Loucy (cell line): ENCODE results near the gene CDHR2.
"Not testable (repeated sequence)": the region's sequence is repeated elsewhere in the genome, so short reads cannot be mapped to it uniquely, and the experiment has no call there.

Source experiments
- H2AFZ ChIP-seq: fragments of 200-600 bp; sonication (generic); 2 replicates; pipeline ENCODE4 v1.6.0; 2016; ENCODE audit warnings: antibody characterized with exemption, mild to moderate bottlenecking, low read length, moderate library complexity
- H3F3A ChIP-seq: fragments of 200-600 bp; 2 replicates; pipeline ENCODE4 v1.6.0; 2016; ENCODE audit warnings: antibody characterized with exemption, low read depth, mild to moderate bottlenecking
- H3K27me3 ChIP-seq: fragments of 200-600 bp; sonication (generic); 2 replicates; pipeline ENCODE4 v1.6.1; 2014; ENCODE audit warnings: low read length, mild to moderate bottlenecking; ENCODE audit not compliant: insufficient read depth, poor library complexity, severe bottlenecking
- H3K36me3 ChIP-seq: fragments of 200-600 bp; sonication (generic); 2 replicates; pipeline ENCODE4 v1.6.1; 2016; ENCODE audit warnings: low read length; ENCODE audit not compliant: insufficient read depth
- H3K4me1 ChIP-seq: fragments of 200-600 bp; sonication (generic); 2 replicates; pipeline ENCODE4 v1.5.1; 2014; ENCODE audit warnings: low read length, mild to moderate bottlenecking; ENCODE audit not compliant: insufficient read depth, poor library complexity, severe bottlenecking
- H3K4me2 ChIP-seq: fragments of 200-600 bp; sonication (generic); 2 replicates; pipeline ENCODE4 v1.6.0; 2014; ENCODE audit warnings: antibody characterized with exemption, low read length, low read depth, mild to moderate bottlenecking; ENCODE audit not compliant: poor library complexity, severe bottlenecking
- H3K4me3 ChIP-seq: fragments of 200-600 bp; sonication (generic); 2 replicates; pipeline ENCODE4 v1.5.1; 2014; ENCODE audit warnings: low read length, mild to moderate bottlenecking, mixed read lengths; ENCODE audit not compliant: poor library complexity, severe bottlenecking
- H3K79me2 ChIP-seq: fragments of 200-600 bp; sonication (generic); 2 replicates; pipeline ENCODE4 v1.6.1; 2014; ENCODE audit warnings: low read length; ENCODE audit not compliant: insufficient read depth
- H3K9ac ChIP-seq: fragments of 200-600 bp; sonication (generic); 2 replicates; pipeline ENCODE4 v1.6.0; 2014; ENCODE audit warnings: mild to moderate bottlenecking, low read depth, low read length, moderate library complexity; ENCODE audit not compliant: poor library complexity, severe bottlenecking
- H3K9me2 ChIP-seq: fragments of 200-600 bp; sonication (generic); replicated peaks from 2 replicates; pipeline ENCODE4 v1.6.1; 2016; ENCODE audit warnings: low read depth, low read length, mixed read lengths
- H3K9me3 ChIP-seq: fragments of 200-600 bp; sonication (generic); 2 replicates; pipeline ENCODE4 v1.6.1; 2014; ENCODE audit warnings: mild to moderate bottlenecking, antibody characterized with exemption, low read length, low read depth; ENCODE audit not compliant: insufficient read depth
- H4K20me1 ChIP-seq: fragments of 200-600 bp; sonication (generic); 2 replicates; pipeline ENCODE4 v1.6.0; 2014; ENCODE audit warnings: antibody characterized with exemption, low read length, mild to moderate bottlenecking; ENCODE audit not compliant: insufficient read depth, poor library complexity, severe bottlenecking
- EZH2phosphoT487 ChIP-seq: fragments of 200-600 bp; IDR thresholded peaks from 2 replicates; pipeline ENCODE4 v1.6.1; 2018; ENCODE audit warnings: antibody characterized with exemption, mild to moderate bottlenecking, moderate library complexity, borderline replicate concordance
- TF ChIP-seq, protein P1 (sequence below): fragments of 200-600 bp; sonication (generic); conservative IDR thresholded peaks from 2 replicates; pipeline ENCODE4 v1.5.1; 2014; ENCODE audit warnings: mild to moderate bottlenecking, antibody characterized with exemption, low read length

CDHR2 gene

DNA sequence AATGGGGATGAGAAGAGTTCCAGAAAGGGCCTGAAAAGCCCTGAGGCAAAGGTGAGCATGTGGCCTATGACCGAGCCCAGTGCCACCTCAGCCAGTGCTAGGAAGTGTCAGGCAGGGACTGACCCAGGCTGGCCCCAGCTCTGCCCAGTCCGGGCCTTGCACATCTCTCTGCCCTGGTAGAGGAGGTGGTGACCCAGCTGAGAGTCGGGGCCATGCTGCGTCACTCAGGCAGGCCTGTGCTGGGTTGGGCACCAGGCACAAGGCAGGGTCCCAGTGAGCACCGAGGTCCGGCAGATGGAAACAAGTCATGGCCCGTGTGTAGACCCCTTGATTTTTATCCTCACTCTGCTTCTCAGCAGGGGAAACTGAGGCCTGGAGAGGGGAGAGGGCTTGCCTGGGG lies 729 bp downstream of the CDHR2 start:
- TF ChIP-seq EZH2phosphoT487, result no peak
- TF ChIP-seq, protein P1, sequence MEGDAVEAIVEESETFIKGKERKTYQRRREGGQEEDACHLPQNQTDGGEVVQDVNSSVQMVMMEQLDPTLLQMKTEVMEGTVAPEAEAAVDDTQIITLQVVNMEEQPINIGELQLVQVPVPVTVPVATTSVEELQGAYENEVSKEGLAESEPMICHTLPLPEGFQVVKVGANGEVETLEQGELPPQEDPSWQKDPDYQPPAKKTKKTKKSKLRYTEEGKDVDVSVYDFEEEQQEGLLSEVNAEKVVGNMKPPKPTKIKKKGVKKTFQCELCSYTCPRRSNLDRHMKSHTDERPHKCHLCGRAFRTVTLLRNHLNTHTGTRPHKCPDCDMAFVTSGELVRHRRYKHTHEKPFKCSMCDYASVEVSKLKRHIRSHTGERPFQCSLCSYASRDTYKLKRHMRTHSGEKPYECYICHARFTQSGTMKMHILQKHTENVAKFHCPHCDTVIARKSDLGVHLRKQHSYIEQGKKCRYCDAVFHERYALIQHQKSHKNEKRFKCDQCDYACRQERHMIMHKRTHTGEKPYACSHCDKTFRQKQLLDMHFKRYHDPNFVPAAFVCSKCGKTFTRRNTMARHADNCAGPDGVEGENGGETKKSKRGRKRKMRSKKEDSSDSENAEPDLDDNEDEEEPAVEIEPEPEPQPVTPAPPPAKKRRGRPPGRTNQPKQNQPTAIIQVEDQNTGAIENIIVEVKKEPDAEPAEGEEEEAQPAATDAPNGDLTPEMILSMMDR, result no peak
- Histone ChIP-seq H3K9ac (no peak overlapping the region), H3K9me2 (no peaks in the 10 kb centered on the region), H3K36me3 (no peaks in the 10 kb centered on the region), H3K4me2 (no peak overlapping the region), H3K27me3 (no peaks in the 10 kb centered on the region), H3K9me3 (no peaks in the 10 kb centered on the region), H3F3A (no peaks in the 10 kb centered on the region), H4K20me1 (no peaks in the 10 kb centered on the region), H3K79me2 (peaks cover 9% of the 10 kb centered on the region; the same call in 1 of the 2 replicates), H3K4me1 (no peaks in the 10 kb centered on the region), H2AFZ (no peak overlapping the region), H3K4me3 (no peak overlapping the region)

DNA sequence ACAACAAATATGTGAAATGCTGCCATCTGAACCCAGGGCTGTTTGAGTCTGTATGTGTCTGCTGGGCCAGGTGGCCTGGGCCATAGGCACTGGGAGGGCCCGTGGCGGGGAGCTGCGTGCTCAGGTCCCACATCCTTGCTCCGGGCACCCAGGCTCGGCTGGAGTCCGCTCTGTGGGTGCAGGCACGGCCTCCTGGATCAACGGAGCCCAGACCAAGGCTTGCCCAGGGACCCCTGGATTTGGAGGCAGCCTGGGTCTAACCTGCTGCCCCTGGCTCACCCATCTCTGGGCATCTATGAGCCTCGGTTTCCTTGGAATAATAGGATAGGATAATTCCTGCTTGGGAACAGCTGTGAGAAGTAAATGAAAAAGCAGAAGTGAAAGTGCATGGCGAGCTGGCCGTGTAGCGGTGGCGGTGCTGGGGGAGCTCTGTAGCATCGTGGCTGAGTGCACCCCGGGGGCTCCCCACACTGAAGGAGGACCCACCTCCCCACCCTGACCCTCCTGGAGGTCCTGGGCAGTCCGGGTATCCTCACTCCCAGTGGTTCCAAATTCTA lies 1.2 kb downstream of the CDHR2 start:
- no peak for TF ChIP-seq EZH2phosphoT487
- TF ChIP-seq, protein P1, result no peak
- Histone ChIP-seq H3F3A (no peaks in the 10 kb centered on the region), H3K36me3 (no peaks in the 10 kb centered on the region), H3K79me2 (peaks cover 5% of the 10 kb centered on the region; the same call in 1 of the 2 replicates), H3K9ac (no peak overlapping the region), H2AFZ (no peak overlapping the region), H3K4me1 (no peaks in the 10 kb centered on the region), H3K9me3 (no peaks in the 10 kb centered on the region), H3K27me3 (no peaks in the 10 kb centered on the region), H3K4me3 (no peak overlapping the region), H3K9me2 (no peaks in the 10 kb centered on the region), H4K20me1 (no peaks in the 10 kb centered on the region), H3K4me2 (no peak overlapping the region)

DNA sequence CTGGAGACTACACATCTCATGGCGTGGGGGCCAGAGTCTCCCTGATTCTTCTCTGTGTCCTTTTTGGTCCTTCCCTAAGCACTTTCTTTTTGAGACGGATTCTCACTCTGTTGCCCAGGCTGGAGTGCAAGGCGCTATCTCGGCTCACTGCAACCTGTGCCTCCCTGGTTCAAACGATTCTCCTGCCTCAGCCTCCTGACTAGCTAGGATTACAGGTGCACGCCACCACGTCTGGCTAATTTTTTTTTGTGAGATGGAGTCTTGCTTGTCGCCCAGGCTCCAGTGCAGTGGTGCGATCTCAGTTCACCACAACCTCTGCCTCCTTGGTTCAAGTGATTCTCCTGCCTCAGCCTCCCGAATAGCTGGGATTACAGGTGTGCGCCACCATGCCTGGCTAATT lies 1.8 kb downstream of the CDHR2 start:
- H3K4me2 ChIP-seq, result not testable (repeated sequence)

DNA sequence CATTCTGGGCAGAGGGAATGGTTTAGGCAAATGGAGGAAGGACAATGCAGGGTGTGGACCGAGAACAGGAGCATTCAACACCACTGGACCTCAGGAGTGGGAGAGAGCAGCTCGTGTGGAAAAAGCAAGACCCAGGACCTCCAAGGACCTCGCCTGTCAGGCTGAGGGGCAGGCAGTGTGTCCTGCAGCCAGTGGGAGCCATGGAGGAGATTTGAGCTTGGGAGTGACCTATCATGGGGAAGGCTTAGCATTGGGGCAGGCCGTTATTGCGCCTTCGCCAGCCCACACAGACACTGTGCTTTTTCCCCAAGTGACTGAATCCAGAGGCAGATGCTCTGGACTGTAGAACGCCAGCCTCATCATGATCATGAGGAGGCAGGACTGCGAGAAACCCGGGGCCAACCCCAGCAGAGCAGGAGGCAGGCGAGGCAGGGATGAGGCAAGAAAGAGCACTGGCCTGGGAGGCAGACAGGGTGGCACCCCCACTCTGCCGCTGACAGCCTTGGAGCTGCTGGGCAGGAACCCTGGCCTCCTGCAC lies 3.3 kb downstream of the CDHR2 start:
- Histone ChIP-seq H4K20me1 (no peaks in the 10 kb centered on the region), H3K4me1 (no peaks in the 10 kb centered on the region), H3K9ac (no peak overlapping the region), H3K36me3 (no peaks in the 10 kb centered on the region), H3K4me2 (no peak overlapping the region), H2AFZ (no peak overlapping the region), H3F3A (no peaks in the 10 kb centered on the region), H3K27me3 (no peaks in the 10 kb centered on the region), H3K79me2 (no peaks in the 10 kb centered on the region), H3K9me2 (no peaks in the 10 kb centered on the region), H3K4me3 (no peak overlapping the region), H3K9me3 (no peaks in the 10 kb centered on the region)
- TF ChIP-seq, protein P1, result no peak
- no peak for TF ChIP-seq EZH2phosphoT487

More for the DNA sequence above, 1.8 kb downstream of the CDHR2 start:
- not testable (repeated sequence) for H3K9me3 ChIP-seq, H3K9ac ChIP-seq, H3K4me3 ChIP-seq, H3K9me2 ChIP-seq, H3K27me3 ChIP-seq, H3K4me1 ChIP-seq, H3F3A ChIP-seq, H2AFZ ChIP-seq, H4K20me1 ChIP-seq, H3K36me3 ChIP-seq, H3K79me2 ChIP-seq
